HG02623 (cell line): ENCODE data around the gene IL4R.
"Not testable (repeated sequence)": the region's sequence is repeated elsewhere in the genome, so short reads cannot be mapped to it uniquely, and the experiment has no call there.

Experiments
- ATAC-seq: cut with Tn5 transposase; IDR thresholded peaks from one replicate; pipeline ENCODE4 v1.9.1; 2021; ENCODE audit warnings: moderate library complexity; ENCODE audit not compliant: unreplicated experiment

Gene IL4R

GRCh38 chr16:27401768-27402568 lies 88.2 kb downstream of the IL4R start, which contains the start of gene IL21R:
IL21R (plus strand) TSS chr16:27402174; CDS start chr16:27430072, 27,898 bp downstream.
- ATAC-seq = peak; percentile 52

- no peak for ATAC-seq
Observed at GRCh38 chr16:27402569-27402963, 88.8 kb downstream of the IL4R start.

GRCh38 chr16:27402964-27403600 lies 89.3 kb downstream of the IL4R start:
- no peak for ATAC-seq

- ATAC-seq = no peak
Observed at GRCh38 chr16:27403601-27403992, 89.8 kb downstream of the IL4R start.

GRCh38 chr16:27404163-27404823 lies 90.5 kb downstream of the IL4R start:
- no peak for ATAC-seq

GRCh38 chr16:27405546-27406451 lies 92.0 kb downstream of the IL4R start:
- ATAC-seq = no peak

- no peak for ATAC-seq
Observed at GRCh38 chr16:27406511-27407128, 92.8 kb downstream of the IL4R start.

- ATAC-seq = no peak
Observed at GRCh38 chr16:27407133-27407532, 93.4 kb downstream of the IL4R start.

GRCh38 chr16:27408012-27408601 lies 94.3 kb downstream of the IL4R start:
- peak; percentile 43 for ATAC-seq

- no peak for ATAC-seq
Observed at GRCh38 chr16:27408602-27409031, 94.8 kb downstream of the IL4R start.

- ATAC-seq = not testable (repeated sequence)
Observed at GRCh38 chr16:27409958-27410357, 96.2 kb downstream of the IL4R start.

- ATAC-seq = no peak
Observed at GRCh38 chr16:27410761-27411160, 97.0 kb downstream of the IL4R start.

- no peak for ATAC-seq
Observed at GRCh38 chr16:27413956-27414355, 100.2 kb downstream of the IL4R start.
